Cerebellar nuclear complex (tissue), 1 donor: ENCODE results near the gene WWOX.

Source experiments
- DNase-seq, 2 experiments: peaks; one replicate each; lab custom pipeline; 2025; lab: John Stamatoyannopoulos, UW

Gene WWOX

DNA sequence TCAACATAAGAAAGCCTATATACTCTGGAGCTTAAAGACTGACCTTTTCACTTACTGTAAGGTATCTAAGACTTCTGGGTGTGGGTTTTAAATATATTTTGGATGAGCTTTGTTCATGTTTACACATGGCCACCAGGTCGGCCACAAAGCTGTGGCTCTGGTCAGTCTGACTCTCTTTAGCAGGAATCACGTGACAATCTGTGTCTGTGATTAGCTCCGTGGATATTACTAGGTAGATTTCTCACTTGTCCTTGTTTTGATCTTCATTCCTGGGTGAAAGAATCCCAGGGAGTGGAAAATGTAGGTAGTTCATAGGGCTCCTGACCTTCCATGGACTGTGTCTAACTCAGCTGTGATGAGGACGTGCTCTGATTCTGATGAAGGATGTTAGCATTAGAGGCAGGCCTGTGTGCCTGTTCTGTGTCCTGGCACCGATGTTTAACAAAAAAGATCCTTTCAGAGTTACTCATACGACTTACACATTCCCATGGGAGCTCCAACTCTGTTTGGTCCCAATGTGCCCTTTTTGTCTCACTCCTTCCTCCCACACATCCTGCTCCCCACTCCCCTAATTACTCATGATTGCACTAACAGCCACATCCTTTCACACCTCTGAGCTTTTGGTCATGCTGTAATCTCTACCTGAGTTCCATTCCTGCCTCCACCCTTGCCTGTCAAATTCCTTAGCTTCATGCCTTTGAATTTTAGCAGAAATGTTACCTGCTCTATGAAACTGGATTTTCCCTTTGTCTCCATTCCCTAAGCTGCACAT lies 1076.0 kb downstream of the WWOX start:
- DNase-seq, result no peak

DNA sequence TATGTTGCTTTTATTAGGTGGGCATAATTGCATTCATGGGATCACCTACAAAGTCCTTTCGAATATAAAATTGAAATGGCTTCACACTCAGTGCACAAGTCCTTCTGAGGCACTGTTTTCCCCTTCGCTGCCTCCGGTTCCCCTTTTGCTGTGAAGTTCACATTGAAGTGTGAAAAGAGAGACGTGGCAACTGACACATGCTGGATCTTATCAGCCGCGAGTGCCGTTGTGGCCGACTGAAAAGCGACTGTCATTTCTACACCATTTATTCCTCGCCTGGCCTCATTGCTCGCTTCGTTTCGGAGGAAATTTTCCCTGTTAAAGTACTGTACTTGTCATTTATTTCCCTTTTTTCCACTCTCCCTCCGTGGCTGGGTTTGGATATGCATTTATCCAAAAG lies 1077.6 kb downstream of the WWOX start:
- no peak for DNase-seq

DNA sequence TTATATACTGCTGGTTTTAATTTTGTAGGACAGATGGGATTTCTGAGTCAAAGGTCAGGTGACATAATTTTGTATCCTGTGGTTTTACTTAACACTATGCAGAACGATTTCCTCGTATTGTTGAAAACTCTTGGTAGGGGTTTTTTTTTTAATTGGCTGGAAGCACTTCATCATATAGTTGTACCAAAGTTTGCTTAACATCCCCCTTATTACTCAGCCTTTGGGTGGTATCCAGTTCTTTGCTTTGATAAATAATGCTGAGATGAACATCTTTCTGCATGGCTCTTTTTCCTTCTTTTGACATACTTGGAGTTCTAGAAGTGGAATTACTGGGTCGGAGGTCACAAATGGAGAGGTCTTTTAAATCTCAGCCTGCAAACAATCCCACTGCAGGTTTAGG lies 1082.0 kb downstream of the WWOX start:
- no peak for DNase-seq

DNA sequence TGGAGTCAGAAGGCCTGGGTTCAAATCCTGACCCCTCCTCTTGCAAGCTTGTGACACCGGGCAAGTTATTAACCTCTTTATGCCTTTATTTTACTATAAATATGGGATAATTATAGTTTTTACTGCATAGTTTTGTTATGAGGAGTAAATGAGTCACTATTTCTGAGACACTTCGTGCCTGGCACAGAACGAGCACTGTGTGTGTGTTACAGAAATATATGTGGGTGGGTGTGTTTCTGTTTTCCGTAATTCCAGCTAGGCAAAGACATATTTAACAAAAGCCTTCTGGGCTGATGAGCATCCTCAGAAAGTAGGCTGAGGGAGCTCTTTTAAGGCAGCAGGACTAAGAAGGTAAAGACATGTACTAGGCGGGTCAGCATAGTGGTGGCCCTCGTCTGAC lies 1083.2 kb downstream of the WWOX start:
- DNase-seq, result no peak

DNA sequence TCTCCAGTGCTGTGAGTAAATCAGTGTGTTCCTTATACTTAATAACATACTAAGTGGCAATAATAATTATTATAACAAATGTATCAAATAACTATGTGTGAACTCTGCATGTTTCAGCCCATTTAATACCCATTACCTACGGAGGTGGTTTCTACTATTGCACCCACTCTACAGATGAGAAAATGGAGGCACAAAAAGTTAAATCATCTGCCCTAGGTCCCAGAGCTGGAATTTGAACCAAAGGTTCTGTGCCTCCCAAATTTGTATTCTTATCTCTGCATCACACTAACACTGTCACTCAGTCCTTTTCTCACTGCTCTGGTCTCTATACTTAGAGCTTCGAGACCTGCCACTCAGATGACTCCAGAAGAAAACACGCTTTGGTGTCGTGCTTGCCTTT lies 1084.1 kb downstream of the WWOX start:
- no peak for DNase-seq

DNA sequence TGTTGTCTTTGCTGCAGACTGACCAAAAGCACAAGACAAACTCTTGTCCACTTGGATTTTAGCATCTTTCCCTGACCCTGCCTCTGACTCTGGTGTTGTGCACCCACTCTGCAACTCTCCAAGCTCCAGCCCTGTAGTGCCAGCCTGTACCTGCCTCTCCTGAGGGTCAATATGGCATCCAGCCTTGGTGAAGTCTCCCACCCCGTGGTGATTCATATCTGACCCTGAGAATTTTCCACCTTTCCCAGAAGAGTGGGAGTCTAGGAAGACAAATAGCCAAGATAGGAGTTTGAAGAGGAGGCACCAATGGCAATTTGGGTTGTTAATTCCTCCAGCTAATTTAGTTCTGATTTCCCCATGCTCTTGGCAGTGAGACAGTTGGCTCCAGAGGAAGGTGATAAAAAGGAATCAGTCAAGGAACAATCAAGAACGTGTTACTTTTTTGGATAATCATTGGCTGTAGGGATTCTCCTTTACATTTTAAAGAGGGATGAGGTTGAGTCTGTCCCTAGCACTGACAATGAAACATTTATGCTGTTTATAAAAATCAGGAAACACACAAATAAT lies 1085.1 kb downstream of the WWOX start:
- DNase-seq, result no peak

DNA sequence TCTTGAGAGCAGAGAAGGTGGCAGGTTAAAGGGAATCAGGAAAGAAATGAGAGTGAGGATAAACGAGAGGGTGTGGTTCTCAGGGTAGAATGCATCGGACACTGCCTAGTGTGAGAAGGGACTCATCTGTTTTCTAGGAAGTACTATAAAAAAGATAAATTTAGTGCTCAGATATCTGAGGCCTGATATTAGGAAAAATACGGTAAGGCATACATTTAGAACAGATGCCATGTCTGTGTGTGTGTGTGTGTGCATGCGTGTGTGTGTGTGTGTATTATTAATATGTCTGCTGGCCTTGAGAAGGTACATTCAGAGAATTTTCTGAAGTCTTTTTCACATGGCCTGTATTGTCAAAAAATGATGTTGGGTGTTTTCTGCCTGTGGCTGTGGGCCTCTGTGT lies 1086.3 kb downstream of the WWOX start:
- no peak for DNase-seq

DNA sequence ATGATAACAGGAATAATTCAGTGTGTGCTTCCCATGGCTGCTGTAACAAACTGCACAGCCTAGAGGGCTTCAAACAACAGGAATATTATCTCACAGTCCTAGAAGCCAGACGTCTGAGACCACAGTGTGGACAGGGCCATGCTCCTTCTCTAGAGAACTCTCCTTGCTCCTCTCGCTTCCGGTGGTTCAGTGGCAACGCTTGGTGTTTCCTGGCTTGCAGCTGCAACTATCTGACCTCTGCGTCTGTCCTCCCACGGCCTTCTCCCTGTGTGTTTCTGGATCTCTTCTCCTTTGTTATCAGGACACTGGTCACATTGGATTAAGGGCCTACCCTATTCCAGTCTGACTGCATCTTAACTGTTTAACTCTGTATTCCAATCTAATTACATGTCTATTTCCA lies 1086.7 kb downstream of the WWOX start:
- DNase-seq, result no peak

DNA sequence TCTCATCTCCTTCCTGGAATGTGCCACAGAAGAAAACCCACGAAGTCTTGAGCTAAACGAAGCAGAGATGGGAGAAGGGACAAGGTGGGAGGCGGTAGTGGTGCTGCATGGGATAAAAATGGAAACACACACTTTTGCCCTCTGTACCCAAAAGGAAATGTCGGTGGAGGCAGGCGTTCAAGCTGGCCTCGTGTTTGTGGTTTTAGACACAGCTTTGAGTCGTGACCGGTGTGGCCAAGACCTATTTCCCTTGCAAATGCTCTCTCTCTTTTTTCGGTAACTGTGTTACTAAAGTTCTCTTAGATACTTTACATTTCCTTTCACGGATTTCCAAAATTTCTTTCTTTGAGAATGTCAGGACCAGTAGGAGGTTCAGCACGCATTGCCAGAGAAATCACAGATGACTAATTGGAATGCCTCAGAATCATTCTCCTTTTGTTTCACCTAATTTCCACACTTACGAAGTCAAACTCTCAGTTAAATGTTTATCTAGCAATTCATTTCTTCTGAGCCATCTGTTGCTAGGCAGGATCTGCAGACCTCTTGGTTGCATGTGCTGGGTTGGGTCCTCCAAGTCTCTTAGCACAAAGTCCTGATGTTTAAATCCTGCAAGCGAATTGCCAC lies 1088.8 kb downstream of the WWOX start:
- no peak for DNase-seq

DNA sequence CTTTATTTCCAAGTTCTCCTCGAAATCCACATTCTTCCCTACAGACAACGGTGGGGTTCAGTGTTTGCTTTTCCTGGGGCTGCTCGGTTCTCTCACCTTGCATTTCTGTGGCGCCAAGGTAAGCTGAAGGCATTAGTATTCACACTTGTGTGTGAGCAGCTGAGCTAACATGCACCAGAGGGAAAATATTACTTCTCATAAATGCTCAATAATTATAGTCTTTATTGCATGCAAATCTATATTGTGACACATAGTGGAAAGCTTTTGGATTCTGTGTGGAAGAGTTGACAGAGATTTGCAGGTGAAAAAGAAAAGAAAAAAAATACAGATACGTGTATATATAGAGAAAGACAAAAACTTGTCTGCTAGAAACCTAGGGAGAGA lies 1089.3 kb downstream of the WWOX start:
- DNase-seq, result no peak

DNA sequence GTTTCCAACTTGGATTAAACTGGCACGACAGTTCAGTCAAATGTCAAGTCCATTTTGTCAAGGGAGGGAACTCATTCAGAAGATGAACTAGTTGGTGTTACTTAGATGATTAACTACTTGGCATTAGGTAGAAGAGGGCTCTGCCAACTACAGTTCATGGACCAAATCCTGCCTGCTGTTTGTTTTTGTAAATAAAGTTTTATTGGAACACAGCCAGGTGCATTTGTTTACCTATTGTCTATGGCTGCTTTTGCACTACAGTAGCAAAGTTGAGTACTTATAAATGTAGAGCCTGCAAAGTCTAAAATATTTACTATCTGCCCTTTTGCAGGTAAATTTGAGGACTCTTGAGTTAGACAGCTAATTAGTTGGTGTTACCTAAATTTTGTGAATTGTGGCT lies 1091.1 kb downstream of the WWOX start:
- no peak for DNase-seq

DNA sequence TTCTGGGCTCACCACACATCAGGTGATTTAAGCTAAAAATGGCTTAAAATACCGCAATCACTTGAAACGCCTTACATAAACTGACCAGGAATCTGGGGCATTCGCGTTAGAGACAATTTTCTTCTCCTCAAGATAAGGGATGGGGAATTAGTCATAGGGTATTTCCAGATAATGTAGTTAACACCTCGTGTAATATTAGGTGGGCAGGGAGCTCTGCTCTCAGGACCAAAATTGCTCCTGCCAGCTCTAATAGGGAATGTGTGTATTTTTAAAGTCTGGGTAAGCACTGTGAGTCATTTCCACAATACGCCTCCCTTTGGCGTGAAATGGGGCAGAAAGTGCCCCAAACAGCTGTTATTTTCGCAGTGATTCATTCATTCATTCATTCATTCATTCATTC lies 1092.5 kb downstream of the WWOX start:
- no peak for DNase-seq

DNA sequence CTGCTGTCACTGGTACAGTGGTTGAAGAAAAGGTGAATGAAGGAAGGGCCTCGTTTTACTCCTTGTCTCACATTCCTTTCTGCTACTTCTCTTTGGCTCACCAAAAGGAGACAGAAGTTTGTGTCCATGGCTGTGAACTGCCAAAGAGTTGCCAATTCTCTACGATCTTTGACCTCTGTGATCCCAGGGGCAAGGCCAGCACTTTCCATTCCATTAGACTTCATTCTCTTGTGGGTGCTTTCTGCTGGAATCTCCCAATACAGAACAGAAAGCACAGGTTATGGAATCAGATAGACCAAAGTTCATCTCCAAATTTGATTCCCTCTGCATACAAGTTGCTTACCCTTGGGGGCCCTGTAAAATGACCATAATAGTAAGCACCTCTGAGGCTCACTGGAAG lies 1093.5 kb downstream of the WWOX start:
- no peak for DNase-seq

DNA sequence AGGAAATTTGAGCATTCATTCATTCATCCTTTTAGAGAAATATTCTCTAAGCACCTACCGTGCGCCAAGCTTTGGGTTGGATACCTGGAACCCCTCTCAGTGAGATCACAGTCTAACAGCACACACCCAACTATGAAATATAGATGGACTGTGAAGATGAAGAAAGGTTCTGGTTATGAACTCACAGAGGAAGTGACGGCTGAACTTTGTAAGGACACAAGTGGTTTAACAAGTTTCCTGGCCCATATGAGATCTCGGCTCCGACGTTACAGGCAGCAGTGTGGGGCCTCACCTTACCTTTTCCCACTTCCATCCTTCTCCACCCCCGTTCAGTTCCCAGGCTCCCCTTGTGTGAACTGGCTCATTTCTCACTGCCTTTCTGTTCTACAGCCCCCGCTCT lies 1094.8 kb downstream of the WWOX start:
- DNase-seq, result no peak

DNA sequence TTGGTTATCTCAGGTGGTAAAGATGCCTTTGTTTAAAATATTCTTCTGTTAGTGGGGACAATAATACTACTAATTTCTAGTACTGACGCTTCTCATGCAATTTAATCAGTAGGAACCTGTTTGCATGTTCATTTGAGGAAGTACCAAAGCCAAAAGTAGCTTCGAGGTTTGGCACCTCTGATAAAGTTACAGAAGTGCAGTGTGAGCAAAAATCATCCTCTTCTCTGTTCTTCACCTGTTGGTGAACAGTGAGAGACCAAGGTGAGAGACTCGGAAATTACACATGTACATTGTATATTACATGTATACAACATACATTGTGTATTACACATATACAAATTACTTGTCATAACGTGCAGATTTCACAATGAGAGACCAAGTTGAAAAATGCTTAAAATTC lies 1096.5 kb downstream of the WWOX start:
- DNase-seq, result no peak

DNA sequence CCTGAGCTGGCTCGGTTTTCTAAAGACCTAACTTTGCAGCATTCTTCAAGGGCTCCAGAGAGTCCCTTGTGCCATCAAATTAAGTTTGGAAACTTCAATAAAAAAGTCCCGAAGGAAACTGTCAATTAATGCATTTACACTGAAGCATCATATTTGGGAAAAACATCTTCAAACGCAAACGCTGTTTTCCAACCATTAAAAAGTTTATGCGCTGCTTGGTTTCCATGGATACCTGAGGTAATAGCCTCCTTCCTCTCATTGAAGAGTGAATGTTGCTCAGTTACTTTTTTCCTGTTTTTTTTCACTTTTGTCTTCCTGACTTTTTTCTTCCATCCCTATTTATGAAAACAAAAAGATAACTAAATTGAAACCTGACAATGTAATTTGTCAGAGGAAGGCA lies 1102.0 kb downstream of the WWOX start:
- no peak for DNase-seq

DNA sequence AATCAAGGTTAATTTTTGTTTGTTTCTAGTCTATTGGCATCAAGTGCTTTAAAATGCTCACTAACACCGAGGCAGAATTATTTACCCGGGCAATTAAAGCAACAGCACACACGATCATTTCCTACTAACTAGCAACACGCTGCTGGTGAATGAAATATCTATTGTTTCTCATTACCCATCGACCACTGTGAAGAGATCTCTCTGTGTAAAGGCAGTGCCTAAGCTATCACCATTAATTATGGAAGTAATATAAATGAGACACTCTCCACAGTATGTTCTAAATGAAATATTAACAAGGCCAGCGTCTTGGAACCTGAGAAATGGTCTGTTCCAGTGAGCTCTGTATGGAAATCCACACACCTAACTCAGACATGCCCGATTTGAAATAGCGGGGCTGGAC lies 1103.5 kb downstream of the WWOX start:
- no peak for DNase-seq

DNA sequence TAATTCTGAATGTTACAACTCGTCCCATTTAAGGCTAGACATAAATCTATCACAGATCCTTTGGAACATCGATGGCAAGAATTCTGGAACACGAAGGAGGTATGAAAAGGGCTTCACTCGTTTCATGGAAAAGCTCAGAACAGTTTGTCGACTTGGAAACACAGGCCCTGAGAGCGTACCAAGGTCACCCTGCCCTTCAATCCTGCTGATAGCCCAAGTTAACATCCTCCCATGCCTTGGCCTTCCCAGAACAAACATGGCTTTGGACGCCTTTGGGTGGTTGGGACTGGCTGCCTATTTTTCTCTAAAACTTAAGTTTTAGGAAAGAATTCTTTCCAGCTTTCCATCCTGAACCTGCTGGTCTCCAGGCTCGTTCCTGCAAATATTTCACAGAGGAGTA lies 1105.0 kb downstream of the WWOX start:
- DNase-seq, result no peak

DNA sequence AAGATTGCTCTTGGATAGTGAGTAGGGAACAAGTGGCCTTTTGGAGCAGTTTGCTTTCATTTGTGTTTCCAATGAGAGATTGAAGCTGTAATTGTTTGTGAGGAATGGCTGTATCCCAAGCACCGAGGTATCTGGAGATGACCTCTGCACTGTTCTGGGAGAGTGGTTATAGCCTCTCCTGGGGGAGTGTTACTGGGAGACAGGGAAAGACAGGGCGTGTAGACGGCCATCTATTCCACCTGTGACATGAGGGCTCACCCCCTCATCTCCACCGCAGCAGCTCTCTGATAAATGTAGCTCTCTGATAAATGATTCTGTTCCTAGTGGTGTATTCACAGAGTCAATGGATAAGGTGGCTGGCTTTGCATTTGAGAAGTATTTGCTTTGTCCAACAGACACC lies 1107.4 kb downstream of the WWOX start:
- DNase-seq, result no peak

DNA sequence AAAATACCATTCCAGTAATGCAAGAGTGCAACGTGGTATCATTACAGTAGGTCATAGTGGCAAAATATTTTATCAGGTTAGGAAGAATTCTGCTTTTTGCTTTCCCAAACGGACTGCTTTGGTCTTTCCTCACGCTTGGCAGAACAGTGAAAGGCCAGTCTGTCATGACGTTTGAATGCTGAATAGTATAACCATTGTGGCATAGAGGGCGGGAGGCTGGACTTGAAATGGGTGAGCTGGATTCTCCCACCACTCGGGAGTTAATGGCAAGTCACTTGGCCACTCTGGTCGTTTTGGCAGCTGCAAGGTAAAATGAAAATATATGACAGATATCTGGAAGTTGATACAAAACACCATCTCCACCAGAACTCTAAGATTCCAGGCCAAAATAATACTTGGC lies 1109.9 kb downstream of the WWOX start:
- DNase-seq, result no peak

DNA sequence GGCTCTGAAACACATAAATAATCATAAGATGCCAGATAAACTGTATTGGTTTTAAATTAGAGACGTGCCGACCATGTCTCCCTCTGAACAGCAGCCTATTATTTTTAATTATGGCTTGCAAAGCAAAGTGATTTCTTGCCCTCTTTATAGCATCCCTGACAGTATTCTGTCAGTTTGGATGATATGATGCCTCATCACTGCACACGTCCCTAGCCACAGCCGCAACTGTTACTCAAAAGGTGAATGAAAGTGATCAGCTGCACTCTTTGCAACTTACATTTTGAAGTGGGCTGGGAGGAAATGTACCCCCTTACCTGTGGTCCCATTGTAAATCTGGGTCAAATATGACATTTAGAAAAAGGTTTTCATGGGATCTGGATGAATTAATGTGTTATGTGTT lies 1111.2 kb downstream of the WWOX start:
- no peak for DNase-seq

DNA sequence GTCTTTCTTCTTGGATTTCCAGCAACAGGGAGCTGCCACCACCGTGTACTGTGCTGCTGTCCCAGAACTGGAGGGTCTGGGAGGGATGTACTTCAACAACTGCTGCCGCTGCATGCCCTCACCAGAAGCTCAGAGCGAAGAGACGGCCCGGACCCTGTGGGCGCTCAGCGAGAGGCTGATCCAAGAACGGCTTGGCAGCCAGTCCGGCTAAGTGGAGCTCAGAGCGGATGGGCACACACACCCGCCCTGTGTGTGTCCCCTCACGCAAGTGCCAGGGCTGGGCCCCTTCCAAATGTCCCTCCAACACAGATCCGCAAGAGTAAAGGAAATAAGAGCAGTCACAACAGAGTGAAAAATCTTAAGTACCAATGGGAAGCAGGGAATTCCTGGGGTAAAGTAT lies 1112.1 kb downstream of the WWOX start:
- DNase-seq, result peak; percentile 38 to 43

DNA sequence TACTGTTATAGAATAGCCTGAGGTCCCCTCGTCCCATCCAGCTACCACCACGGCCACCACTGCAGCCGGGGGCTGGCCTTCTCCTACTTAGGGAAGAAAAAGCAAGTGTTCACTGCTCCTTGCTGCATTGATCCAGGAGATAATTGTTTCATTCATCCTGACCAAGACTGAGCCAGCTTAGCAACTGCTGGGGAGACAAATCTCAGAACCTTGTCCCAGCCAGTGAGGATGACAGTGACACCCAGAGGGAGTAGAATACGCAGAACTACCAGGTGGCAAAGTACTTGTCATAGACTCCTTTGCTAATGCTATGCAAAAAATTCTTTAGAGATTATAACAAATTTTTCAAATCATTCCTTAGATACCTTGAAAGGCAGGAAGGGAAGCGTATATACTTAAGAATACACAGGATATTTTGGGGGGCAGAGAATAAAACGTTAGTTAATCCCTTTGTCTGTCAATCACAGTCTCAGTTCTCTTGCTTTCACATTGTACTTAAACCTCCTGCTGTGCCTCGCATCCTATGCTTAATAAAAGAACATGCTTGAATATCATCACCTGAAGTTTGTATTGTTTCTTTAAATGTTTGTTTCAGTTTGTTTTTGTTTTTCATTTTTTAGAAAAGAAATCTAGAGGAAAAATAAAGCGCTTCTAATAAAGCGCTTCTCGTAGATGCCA lies 1112.8 kb downstream of the WWOX start:
- no peak for DNase-seq
